GM12878 (cell line): ENCODE data around the gene ANKRD17. TPM values are rescaled to one million over a fixed set of nuclear protein-coding genes. Genes with fewer than 3 reads are reported as not detected.

ENCODE experiments used
- BCL11A ChIP-seq: IDR thresholded peaks from 2 replicates; pipeline ENCODE4 v1.6.1; 2011; ENCODE audit warnings: low read depth, low read length
- CEBPB ChIP-seq, 2 experiments: fragments of 150-350 bp in 1 of 2; IDR thresholded peaks; 2 replicates each; pipeline ENCODE4 v1.6.1; 2012 to 2014; ENCODE audit warnings: low read depth in 2 of 2, low read length in 2 of 2, borderline replicate concordance in 1 of 2, inconsistent platforms in 1 of 2
- MXI1 ChIP-seq: fragments of 150-350 bp; IDR thresholded peaks from 2 replicates; pipeline ENCODE4 v1.6.1; 2011; ENCODE audit warnings: low read depth, mild to moderate bottlenecking, inconsistent platforms, low read length, improper control_type of control experiment
- NFYB ChIP-seq: IDR thresholded peaks from 2 replicates; pipeline ENCODE4 v1.6.1; 2011; ENCODE audit warnings: low read depth, mild to moderate bottlenecking, low read length, improper control_type of control experiment, moderate library complexity; ENCODE audit not compliant: insufficient read depth
- PAX5 ChIP-seq: IDR thresholded peaks from 2 replicates; pipeline ENCODE4 v1.6.1; 2011; ENCODE audit warnings: low read depth, low read length, borderline replicate concordance
- POLR2AphosphoS5 ChIP-seq: IDR thresholded peaks from 2 replicates; pipeline ENCODE4 v1.6.1; 2011; ENCODE audit warnings: mild to moderate bottlenecking, low read length, inconsistent platforms
- STAT1 ChIP-seq: fragments of 450-650 bp; conservative IDR thresholded peaks from 2 replicates; pipeline ENCODE4 v1.6.1; 2014; ENCODE audit warnings: antibody characterized with exemption, mild to moderate bottlenecking
- ZNF207 ChIP-seq: fragments of 450-650 bp; IDR thresholded peaks from 2 replicates; pipeline ENCODE4 v1.6.1; 2014; ENCODE audit warnings: antibody characterized with exemption, mild to moderate bottlenecking, borderline replicate concordance
- polyA plus RNA-seq, 11 experiments: library from polyadenylated mRNA; depleted of rRNA in 4 of 11; unstranded in 6 of 11; stranded (reverse) in 5 of 11; fragments of >200 nt; fragmentation: Nextera tagmentation in 4 of 11; fragmentation: Illumina TruSeq in 1 of 11; extraction: Ambion mirVana in 4 of 11; extraction: Trizol in 1 of 11; gene quantifications; 1 replicate in 1 of 11; 2 replicates in 10 of 11; pipeline versions ENCODE4 v1.2.1 to v1.2.3, GENCODE V29; 2011 to 2016; ENCODE audit warnings: inconsistent platforms in 2 of 11, missing spikeins in 2 of 11, low read depth in 1 of 11
- total RNA-seq, 4 experiments: library from RNA; depleted of rRNA in 3 of 4; stranded (reverse); fragments of >200 nt in 3 of 4; fragmentation: Illumina TruSeq in 1 of 4; extraction: Trizol in 1 of 4; gene quantifications; 2 replicates each; pipeline versions ENCODE4 v1.2.1 to v1.2.3, GENCODE V29; 2013 to 2021
- TF ChIP-seq, protein P1 (sequence below): fragments of 450-650 bp; formaldehyde crosslinking; IDR thresholded peaks from 2 replicates; pipeline ENCODE4 v1.4.0; 2022; ENCODE audit warnings: mild to moderate bottlenecking, moderate library complexity
- TF ChIP-seq, protein P2 (sequence below): IDR thresholded peaks from 2 replicates; pipeline ENCODE4 v1.6.1; 2012; ENCODE audit warnings: low read depth, low read length, improper control_type of control experiment
- TF ChIP-seq, protein P3 (sequence below): IDR thresholded peaks from 2 replicates; pipeline ENCODE4 v1.6.1; 2012; ENCODE audit warnings: low read depth, low read length, improper control_type of control experiment
- TF ChIP-seq, protein P4 (sequence below): IDR thresholded peaks from 2 replicates; pipeline ENCODE4 v1.6.1; 2012; ENCODE audit warnings: improper control_type of control experiment, low read depth, low read length; ENCODE audit not compliant: insufficient replicate concordance
- TF ChIP-seq, protein P5 (sequence below): fragments of 450-650 bp; IDR thresholded peaks from 2 replicates; pipeline ENCODE4 v1.6.1; 2017; ENCODE audit warnings: low read depth, mild to moderate bottlenecking, moderate library complexity
- TF ChIP-seq, protein P6 (sequence below): IDR thresholded peaks from 2 replicates; pipeline ENCODE4 v1.6.1; 2012; ENCODE audit warnings: low read depth, low read length, improper control_type of control experiment

The ANKRD17 gene
- total and polyA plus RNA-seq, 10 of the 15 experiments (the other 5 are each of a cell fraction or from before 2014, with no cell fraction given), result 11.7 to 46.5 (median 32.6) TPM

DNA sequence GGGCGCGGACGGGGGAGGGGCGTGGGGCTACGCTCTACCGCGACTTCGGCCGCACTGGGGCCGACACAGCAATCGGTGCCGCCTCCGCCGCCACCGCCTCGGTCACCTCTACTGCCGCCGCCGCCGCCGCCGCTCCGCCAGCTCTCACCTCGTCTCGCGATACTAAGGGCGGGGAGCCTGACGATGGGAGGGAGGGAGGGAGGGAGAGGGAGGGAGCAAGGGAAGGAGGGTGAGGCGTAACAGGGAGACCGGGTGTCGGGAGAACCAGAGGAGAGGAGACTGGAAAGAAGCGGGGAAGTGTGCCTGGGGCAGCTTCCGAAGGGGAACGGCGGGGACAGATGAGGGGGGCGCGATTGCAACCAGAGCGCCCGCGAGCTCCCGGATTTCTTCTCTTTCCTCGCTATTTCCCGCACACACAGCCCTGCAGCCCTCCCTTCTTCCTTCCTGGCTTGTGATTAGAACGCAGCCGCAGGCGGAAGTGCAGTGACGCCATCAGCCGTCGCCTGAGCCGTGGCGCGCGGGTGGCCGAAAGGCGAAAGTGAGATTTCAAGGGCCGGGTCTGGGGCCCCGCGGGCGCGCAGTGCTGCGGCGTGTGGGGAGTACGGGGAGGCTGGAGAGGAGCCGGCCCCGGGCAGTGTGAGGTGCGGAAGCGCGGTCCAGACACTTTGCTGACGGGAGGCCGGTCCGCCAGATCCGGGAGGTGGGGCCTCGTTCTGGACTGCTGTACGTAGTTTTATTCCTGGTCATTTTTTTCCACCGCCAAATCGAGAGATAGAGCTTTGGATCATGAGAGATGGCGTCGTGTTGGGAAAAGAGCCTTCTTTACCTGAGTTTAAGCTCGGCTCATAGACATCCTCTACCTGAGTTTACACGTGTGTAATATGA, at the start of gene ANKRD17 (continued):
- TF ChIP-seq, protein P1, sequence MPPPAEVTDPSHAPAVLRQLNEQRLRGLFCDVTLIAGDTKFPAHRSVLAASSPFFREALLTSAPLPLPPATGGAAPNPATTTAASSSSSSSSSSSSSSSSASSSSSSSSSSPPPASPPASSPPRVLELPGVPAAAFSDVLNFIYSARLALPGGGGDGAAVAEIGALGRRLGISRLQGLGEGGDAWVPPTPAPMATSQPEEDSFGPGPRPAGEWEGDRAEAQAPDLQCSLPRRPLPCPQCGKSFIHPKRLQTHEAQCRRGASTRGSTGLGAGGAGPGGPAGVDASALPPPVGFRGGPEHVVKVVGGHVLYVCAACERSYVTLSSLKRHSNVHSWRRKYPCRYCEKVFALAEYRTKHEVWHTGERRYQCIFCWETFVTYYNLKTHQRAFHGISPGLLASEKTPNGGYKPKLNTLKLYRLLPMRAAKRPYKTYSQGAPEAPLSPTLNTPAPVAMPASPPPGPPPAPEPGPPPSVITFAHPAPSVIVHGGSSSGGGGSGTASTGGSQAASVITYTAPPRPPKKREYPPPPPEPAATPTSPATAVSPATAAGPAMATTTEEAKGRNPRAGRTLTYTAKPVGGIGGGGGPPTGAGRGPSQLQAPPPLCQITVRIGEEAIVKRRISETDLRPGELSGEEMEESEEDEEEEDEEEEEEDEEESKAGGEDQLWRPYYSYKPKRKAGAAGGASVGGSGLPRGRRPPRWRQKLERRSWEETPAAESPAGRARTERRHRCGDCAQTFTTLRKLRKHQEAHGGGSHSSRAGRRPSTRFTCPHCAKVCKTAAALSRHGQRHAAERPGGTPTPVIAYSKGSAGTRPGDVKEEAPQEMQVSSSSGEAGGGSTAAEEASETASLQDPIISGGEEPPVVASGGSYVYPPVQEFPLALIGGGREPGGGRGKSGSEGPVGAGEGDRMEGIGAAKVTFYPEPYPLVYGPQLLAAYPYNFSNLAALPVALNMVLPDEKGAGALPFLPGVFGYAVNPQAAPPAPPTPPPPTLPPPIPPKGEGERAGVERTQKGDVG (CRISPR knock-in tag), result no peak
- TF ChIP-seq NFYB (peak; percentile 12; the same call in 1 of the 2 replicates), POLR2AphosphoS5 (peak; percentile 94), BCL11A (no peak), ZNF207 (peak; percentile 71; the same call in 1 of the 2 replicates), MXI1 (peak; percentile 90), CEBPB (IDR thresholded peaks at IDR 0.05; ENCODE audit: borderline replicate concordance in 1 of 2, low read depth in 2 of 2, low read length in 2 of 2) (no peak), STAT1 (peak; percentile 47; the same call in 1 of the 2 replicates), PAX5 (peak; percentile 52; the same call in 1 of the 2 replicates)
- TF ChIP-seq, protein P2, sequence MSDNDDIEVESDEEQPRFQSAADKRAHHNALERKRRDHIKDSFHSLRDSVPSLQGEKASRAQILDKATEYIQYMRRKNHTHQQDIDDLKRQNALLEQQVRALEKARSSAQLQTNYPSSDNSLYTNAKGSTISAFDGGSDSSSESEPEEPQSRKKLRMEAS, result peak; percentile 67; the same call in 1 of the 2 replicates
- TF ChIP-seq, protein P3, sequence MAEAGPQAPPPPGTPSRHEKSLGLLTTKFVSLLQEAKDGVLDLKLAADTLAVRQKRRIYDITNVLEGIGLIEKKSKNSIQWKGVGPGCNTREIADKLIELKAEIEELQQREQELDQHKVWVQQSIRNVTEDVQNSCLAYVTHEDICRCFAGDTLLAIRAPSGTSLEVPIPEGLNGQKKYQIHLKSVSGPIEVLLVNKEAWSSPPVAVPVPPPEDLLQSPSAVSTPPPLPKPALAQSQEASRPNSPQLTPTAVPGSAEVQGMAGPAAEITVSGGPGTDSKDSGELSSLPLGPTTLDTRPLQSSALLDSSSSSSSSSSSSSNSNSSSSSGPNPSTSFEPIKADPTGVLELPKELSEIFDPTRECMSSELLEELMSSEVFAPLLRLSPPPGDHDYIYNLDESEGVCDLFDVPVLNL, result 0 out of 2 replicates have a peak, but pooled peaks have one; percentile 45
- TF ChIP-seq, protein P4, sequence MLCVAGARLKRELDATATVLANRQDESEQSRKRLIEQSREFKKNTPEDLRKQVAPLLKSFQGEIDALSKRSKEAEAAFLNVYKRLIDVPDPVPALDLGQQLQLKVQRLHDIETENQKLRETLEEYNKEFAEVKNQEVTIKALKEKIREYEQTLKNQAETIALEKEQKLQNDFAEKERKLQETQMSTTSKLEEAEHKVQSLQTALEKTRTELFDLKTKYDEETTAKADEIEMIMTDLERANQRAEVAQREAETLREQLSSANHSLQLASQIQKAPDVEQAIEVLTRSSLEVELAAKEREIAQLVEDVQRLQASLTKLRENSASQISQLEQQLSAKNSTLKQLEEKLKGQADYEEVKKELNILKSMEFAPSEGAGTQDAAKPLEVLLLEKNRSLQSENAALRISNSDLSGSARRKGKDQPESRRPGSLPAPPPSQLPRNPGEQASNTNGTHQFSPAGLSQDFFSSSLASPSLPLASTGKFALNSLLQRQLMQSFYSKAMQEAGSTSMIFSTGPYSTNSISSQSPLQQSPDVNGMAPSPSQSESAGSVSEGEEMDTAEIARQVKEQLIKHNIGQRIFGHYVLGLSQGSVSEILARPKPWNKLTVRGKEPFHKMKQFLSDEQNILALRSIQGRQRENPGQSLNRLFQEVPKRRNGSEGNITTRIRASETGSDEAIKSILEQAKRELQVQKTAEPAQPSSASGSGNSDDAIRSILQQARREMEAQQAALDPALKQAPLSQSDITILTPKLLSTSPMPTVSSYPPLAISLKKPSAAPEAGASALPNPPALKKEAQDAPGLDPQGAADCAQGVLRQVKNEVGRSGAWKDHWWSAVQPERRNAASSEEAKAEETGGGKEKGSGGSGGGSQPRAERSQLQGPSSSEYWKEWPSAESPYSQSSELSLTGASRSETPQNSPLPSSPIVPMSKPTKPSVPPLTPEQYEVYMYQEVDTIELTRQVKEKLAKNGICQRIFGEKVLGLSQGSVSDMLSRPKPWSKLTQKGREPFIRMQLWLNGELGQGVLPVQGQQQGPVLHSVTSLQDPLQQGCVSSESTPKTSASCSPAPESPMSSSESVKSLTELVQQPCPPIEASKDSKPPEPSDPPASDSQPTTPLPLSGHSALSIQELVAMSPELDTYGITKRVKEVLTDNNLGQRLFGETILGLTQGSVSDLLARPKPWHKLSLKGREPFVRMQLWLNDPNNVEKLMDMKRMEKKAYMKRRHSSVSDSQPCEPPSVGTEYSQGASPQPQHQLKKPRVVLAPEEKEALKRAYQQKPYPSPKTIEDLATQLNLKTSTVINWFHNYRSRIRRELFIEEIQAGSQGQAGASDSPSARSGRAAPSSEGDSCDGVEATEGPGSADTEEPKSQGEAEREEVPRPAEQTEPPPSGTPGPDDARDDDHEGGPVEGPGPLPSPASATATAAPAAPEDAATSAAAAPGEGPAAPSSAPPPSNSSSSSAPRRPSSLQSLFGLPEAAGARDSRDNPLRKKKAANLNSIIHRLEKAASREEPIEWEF, result no peak
- TF ChIP-seq, protein P5, sequence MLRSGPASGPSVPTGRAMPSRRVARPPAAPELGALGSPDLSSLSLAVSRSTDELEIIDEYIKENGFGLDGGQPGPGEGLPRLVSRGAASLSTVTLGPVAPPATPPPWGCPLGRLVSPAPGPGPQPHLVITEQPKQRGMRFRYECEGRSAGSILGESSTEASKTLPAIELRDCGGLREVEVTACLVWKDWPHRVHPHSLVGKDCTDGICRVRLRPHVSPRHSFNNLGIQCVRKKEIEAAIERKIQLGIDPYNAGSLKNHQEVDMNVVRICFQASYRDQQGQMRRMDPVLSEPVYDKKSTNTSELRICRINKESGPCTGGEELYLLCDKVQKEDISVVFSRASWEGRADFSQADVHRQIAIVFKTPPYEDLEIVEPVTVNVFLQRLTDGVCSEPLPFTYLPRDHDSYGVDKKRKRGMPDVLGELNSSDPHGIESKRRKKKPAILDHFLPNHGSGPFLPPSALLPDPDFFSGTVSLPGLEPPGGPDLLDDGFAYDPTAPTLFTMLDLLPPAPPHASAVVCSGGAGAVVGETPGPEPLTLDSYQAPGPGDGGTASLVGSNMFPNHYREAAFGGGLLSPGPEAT, result peak; percentile 93
- TF ChIP-seq, protein P6, sequence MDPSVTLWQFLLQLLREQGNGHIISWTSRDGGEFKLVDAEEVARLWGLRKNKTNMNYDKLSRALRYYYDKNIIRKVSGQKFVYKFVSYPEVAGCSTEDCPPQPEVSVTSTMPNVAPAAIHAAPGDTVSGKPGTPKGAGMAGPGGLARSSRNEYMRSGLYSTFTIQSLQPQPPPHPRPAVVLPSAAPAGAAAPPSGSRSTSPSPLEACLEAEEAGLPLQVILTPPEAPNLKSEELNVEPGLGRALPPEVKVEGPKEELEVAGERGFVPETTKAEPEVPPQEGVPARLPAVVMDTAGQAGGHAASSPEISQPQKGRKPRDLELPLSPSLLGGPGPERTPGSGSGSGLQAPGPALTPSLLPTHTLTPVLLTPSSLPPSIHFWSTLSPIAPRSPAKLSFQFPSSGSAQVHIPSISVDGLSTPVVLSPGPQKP, result peak; percentile 93
